Stimulated activated CD4-positive, alpha-beta T cell treated with anti-CD3 and anti-CD28 coated beads, Interleukin-12 subunit alpha, Interleukin-12 subunit beta, amount 100 ng/mL, for 24 hours (primary cell): Measurements from ENCODE around the gene SCUBE1.

Source experiments
- DNase-seq, 2 experiments: peaks; one replicate each; pipeline ENCODE4 v3.0.0-alpha.2; 2020; ENCODE audit warnings: low read depth in 2 of 2

Gene SCUBE1

GRCh38 chr22:43173976-43174720, 169.0 kb downstream of the SCUBE1 start:
- DNase-seq = no peak

- DNase-seq = no peak
Measured at GRCh38 chr22:43173566-43173965, 169.6 kb downstream of the SCUBE1 start.

- DNase-seq = no peak
Measured at GRCh38 chr22:43172191-43172590, 171.0 kb downstream of the SCUBE1 start.

GRCh38 chr22:43171607-43172006, 171.6 kb downstream of the SCUBE1 start:
- DNase-seq = no peak

- no peak for DNase-seq
Measured at GRCh38 chr22:43171019-43171491, 172.1 kb downstream of the SCUBE1 start.

GRCh38 chr22:43170131-43170480, 173.1 kb downstream of the SCUBE1 start:
- DNase-seq = no peak

GRCh38 chr22:43169310-43170130, 173.7 kb downstream of the SCUBE1 start:
- no peak for DNase-seq

- no peak for DNase-seq
Measured at GRCh38 chr22:43168471-43169309, 174.5 kb downstream of the SCUBE1 start.

- no peak for DNase-seq
Measured at GRCh38 chr22:43167001-43167589, 176.1 kb downstream of the SCUBE1 start.

- DNase-seq = no peak
Measured at GRCh38 chr22:43166132-43166930, 176.8 kb downstream of the SCUBE1 start.

- no peak for DNase-seq
Measured at GRCh38 chr22:43164636-43165035, 178.5 kb downstream of the SCUBE1 start.

GRCh38 chr22:43163241-43163795, 179.9 kb downstream of the SCUBE1 start:
- DNase-seq = no peak

- no peak for DNase-seq
Measured at GRCh38 chr22:43162412-43163150, 180.6 kb downstream of the SCUBE1 start.

GRCh38 chr22:43160497-43161126, 182.6 kb downstream of the SCUBE1 start:
- DNase-seq = no peak

- DNase-seq = no peak
Measured at GRCh38 chr22:43159484-43160178, 183.5 kb downstream of the SCUBE1 start.

GRCh38 chr22:43158778-43159483, 184.2 kb downstream of the SCUBE1 start:
- no peak for DNase-seq

GRCh38 chr22:43157874-43158546, 185.2 kb downstream of the SCUBE1 start:
- no peak for DNase-seq

- no peak for DNase-seq
Measured at GRCh38 chr22:43156413-43156812, 186.8 kb downstream of the SCUBE1 start.
